Tibial nerve (tissue), 4 donors: Measurements from ENCODE around the gene ADIRF.

ENCODE experiments used
- EP300 ChIP-seq, 2 donors: sonication (generic); formaldehyde crosslinking; IDR thresholded peaks; one replicate each; pipeline ENCODE4 v1.6.1; 2017; ENCODE audit warnings: antibody characterized with exemption in 2 of 2, mild to moderate bottlenecking in 1 of 2
- POLR2A ChIP-seq, 2 donors: fragments of 450-650 bp; IDR thresholded peaks; one replicate each; pipeline ENCODE4 v1.6.1; 2017; ENCODE audit warnings: antibody characterized with exemption in 2 of 2, mild to moderate bottlenecking in 2 of 2, moderate library complexity in 2 of 2
- TF ChIP-seq, protein P1 (sequence below), 5 experiments: fragments of 200-600 bp in 3 of 5; fragments of 450-650 bp in 2 of 5; sonication (generic) in 3 of 5; IDR thresholded peaks; one replicate each; pipeline ENCODE4 v1.5.1; 2016 to 2019; ENCODE audit warnings: antibody characterized with exemption in 5 of 5, mild to moderate bottlenecking in 3 of 5, moderate library complexity in 2 of 5

DNA sequence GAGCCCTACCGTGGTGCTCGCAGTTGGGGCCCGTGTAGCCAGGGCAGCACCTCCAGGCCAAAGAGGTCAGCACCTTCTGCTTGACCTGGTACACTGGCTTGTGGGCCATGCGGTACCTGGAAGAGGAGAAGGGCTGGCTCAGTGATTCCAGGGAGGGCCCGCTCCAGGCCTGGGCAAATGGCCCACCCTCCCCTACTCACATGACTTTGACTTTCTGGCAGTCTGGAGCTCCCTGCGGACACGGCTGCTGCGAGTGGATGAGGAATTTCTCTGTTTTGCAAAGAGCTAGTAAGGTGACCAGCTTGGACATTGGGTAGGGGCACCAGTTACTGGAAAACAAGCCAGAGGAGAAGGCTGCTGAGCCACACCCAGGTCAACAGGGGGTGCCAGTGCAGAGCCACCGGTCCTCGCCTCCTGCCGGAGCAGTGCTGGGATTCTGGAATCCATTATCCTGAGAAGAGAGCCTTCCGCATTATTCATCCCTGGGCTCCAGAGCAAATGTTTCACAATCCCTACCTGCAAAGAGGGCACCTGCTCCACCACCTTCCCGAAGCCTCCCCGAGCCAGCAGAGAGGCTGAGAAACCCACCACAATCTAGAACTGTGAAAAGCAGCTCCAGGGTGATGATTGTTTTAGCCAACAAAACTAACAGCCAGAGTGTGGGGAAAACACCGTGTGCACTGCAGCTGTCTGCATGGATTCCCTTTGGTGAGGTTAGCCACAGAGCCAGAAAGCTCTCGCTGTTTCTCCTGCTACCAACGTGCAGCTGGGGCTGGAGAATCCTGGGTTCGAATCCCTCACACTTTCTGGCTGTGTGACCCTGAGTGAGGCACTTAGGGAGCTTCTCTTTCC, 22.7 kb upstream of the ADIRF start:
- TF ChIP-seq, protein P1, sequence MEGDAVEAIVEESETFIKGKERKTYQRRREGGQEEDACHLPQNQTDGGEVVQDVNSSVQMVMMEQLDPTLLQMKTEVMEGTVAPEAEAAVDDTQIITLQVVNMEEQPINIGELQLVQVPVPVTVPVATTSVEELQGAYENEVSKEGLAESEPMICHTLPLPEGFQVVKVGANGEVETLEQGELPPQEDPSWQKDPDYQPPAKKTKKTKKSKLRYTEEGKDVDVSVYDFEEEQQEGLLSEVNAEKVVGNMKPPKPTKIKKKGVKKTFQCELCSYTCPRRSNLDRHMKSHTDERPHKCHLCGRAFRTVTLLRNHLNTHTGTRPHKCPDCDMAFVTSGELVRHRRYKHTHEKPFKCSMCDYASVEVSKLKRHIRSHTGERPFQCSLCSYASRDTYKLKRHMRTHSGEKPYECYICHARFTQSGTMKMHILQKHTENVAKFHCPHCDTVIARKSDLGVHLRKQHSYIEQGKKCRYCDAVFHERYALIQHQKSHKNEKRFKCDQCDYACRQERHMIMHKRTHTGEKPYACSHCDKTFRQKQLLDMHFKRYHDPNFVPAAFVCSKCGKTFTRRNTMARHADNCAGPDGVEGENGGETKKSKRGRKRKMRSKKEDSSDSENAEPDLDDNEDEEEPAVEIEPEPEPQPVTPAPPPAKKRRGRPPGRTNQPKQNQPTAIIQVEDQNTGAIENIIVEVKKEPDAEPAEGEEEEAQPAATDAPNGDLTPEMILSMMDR (IDR thresholded peaks at IDR 0.05), result peak in 3 of 5 experiments; percentile 7 to 44 (median 24)
- TF ChIP-seq POLR2A (IDR thresholded peaks at IDR 0.05) (no peak), EP300 (IDR thresholded peaks at IDR 0.05) (peak in 1 of 2 donors; percentile 17)
